Activated CD4-positive, alpha-beta T cell treated with anti-CD3 and anti-CD28 coated beads, Interleukin-10, Interleukin-2, amounts not matched to agents 100 ng/mL and 50 ng/mL, durations not matched to agents 16 hours and 8 hours (primary cell): ENCODE measurements around the gene LRRC8E.
A peak's percentile ranks its signal among the peaks of the same experiment; 100 is the strongest.

Experiments used
- DNase-seq: peaks from one replicate; pipeline ENCODE4 v3.0.0-alpha.2; 2020

The LRRC8E gene

GRCh38 chr19:7888145-7888825 is at the start of gene LRRC8E:
Gene LRRC8E (plus strand): TSS chr19:7888510. CDS start chr19:7895604, 7,094 bp downstream.
- peak; percentile 20 for DNase-seq

GRCh38 chr19:7839476-7839875 is 48.8 kb upstream of the LRRC8E start:
- DNase-seq = no peak

- DNase-seq = no peak
Measured at GRCh38 chr19:7840629-7841028, 47.7 kb upstream of the LRRC8E start.

GRCh38 chr19:7841751-7842660 is 46.3 kb upstream of the LRRC8E start:
- no peak for DNase-seq

GRCh38 chr19:7842661-7843294 is 45.5 kb upstream of the LRRC8E start:
- DNase-seq = no peak

GRCh38 chr19:7843521-7843920 is 44.8 kb upstream of the LRRC8E start:
- no peak for DNase-seq

GRCh38 chr19:7844405-7844804 is 43.9 kb upstream of the LRRC8E start:
- no peak for DNase-seq

GRCh38 chr19:7844951-7845350 is 43.4 kb upstream of the LRRC8E start:
- no peak for DNase-seq

GRCh38 chr19:7845390-7846154 is 42.7 kb upstream of the LRRC8E start:
- DNase-seq = no peak

GRCh38 chr19:7846155-7846646 is 42.1 kb upstream of the LRRC8E start:
- no peak for DNase-seq

- no peak for DNase-seq
Measured at GRCh38 chr19:7847664-7848063, 40.6 kb upstream of the LRRC8E start.

GRCh38 chr19:7848779-7849457 is 39.4 kb upstream of the LRRC8E start:
- no peak for DNase-seq

- no peak for DNase-seq
Measured at GRCh38 chr19:7849631-7849999, 38.7 kb upstream of the LRRC8E start.

GRCh38 chr19:7850000-7850813 is 38.1 kb upstream of the LRRC8E start:
- no peak for DNase-seq

GRCh38 chr19:7850945-7851622 is 37.2 kb upstream of the LRRC8E start:
- DNase-seq = no peak

- no peak for DNase-seq
Measured at GRCh38 chr19:7851623-7852500, 36.4 kb upstream of the LRRC8E start.

GRCh38 chr19:7852851-7853769 is 35.2 kb upstream of the LRRC8E start:
- DNase-seq = peak; percentile 71

- DNase-seq = no peak
Measured at GRCh38 chr19:7853770-7854128, 34.6 kb upstream of the LRRC8E start.
